Stimulated activated CD8-positive, alpha-beta memory T cell treated with anti-CD3 and anti-CD28 coated beads, Interleukin-4, amount 100 ng/mL, for 1 hour (primary cell): ENCODE measurements around the gene TMEM135.
"Not testable (repeated sequence)": the region's sequence is repeated elsewhere in the genome, so short reads cannot be mapped to it uniquely, and the experiment has no call there.

ENCODE experiments used
- DNase-seq, 2 donors: peaks; one replicate each; pipeline ENCODE4 v3.0.0-alpha.2; 2020; ENCODE audit warnings: low read depth in 2 of 2, low spot score in 1 of 2

TMEM135 gene

DNA sequence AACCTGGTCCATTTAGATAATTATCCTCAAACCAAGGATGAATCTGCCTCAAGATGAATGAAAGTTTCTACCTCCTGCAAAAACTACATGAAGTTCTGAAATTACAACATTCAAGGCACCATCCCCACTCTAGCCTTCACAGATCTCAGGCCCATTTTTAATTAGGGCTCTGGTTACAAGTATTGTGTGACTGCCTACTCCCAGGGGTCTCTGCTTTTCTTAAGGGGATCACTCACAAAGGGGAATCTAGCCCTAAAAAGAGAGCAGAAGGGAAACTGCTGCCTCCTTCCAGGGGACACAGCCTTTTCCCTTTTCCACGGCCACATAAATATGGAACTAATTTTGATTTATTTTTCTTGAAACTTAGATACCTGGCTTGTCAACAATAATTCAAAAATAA is 17.4 kb upstream of the TMEM135 start:
- no peak for DNase-seq

DNA sequence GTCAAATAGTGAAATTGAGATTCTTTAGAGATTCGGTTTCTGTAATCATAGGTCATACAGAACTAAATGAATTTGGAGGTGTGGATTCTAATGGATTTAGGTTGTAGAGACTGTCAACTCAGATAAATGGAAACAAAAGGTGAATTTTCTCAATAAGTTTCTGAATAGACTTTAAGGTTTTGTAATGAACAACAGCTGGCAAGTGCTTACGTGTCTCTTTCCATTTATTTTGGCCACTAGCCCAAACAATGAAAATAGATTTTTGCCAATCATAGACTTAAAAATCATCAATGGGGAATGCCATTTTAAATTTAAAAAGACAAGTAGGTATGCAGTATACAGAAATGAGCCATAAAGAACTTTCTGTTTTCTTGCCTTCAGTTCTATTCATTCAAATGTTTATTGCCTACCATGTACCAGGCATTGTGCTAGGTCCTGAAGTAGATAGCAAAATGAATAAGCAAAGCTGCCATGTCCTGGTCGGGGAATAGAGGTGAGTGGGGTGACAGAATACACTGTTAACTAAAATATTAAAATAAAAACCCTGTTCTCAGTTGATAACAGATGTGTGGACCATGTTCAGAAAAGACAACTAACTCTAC is 16.9 kb upstream of the TMEM135 start:
- DNase-seq, result no peak

DNA sequence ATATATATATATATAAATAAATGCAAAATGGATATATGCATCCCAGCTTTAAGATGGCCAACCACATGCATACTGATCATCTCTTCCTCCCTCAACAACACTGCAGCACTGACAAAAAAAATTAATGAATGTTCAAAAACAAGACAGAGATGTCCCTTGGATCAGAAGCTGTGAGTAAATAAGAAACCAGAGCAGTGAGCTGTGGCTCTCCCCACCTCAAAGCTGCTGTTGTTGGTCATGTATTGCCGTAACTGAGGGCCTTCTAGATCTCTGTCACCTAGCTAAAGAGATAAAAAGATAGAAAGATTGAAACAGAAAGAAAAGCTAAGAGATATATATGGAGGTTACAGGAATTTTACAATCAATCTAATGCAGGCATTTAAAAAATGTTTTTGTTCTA is 15.5 kb upstream of the TMEM135 start:
- DNase-seq, result no peak

DNA sequence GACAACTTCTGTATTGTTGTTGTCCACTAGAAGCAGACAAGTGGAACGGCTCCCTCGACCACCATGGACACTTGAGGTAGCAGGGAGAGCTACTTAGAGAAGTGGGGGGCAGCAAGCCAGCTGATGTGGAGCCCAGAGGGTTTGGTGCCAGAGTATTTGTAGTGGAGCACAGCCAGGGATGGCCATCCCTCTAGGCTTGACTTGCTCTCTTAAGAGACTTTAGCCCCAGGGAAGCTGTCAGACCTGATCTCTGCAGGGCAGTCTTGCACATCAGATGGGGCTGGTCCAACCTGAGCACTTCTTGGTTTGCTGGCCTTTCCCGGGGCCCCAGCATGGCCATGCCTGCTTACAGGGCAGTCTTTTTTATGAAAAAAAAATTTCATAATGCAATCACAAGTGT is 15.0 kb upstream of the TMEM135 start:
- no peak for DNase-seq

DNA sequence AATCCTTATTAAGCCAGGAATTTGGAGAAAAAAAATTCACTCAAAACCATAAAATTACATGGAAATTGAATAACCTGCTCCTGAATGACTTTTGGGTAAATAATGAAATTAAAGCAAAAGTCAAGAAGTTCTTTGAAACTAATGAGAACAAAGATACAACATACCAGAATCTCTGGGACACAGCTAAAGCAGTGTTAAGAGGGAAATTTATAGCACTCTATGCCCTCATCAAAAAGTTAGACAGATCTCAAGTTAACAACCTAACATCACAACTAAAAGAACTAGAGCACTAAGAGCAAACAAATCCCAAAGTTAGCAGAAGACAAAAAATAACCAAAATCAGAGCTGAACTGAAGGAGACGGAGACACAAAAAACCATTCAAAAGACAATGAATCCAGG is 11.3 kb upstream of the TMEM135 start:
- not testable (repeated sequence) for DNase-seq

DNA sequence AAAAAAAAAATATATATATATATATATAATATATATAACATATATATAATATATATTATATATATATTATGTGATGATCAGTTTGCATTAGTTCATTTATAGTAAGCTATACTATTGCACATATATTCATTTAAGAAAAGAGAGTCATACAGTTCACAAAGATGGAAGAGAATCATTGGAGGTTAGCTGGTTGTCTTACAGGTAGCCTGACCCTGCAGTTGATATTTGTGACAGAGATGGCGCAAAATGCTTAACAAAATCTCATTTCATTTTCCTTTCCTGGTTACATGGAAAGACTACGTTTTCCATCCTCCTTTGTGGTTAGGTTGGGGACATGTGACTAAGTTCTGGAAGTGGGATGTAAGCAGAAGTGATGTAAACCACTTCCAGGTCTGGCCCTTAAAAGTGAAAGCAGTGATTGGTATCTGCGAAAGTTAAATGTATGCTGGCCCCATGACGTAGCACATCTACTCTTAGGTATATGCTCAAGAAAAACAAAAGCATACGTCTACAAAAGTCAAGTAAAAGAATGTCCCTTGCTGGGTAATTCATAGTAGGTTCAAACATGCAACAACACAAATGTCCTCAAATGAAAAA is 7.2 kb upstream of the TMEM135 start:
- DNase-seq, result no peak

DNA sequence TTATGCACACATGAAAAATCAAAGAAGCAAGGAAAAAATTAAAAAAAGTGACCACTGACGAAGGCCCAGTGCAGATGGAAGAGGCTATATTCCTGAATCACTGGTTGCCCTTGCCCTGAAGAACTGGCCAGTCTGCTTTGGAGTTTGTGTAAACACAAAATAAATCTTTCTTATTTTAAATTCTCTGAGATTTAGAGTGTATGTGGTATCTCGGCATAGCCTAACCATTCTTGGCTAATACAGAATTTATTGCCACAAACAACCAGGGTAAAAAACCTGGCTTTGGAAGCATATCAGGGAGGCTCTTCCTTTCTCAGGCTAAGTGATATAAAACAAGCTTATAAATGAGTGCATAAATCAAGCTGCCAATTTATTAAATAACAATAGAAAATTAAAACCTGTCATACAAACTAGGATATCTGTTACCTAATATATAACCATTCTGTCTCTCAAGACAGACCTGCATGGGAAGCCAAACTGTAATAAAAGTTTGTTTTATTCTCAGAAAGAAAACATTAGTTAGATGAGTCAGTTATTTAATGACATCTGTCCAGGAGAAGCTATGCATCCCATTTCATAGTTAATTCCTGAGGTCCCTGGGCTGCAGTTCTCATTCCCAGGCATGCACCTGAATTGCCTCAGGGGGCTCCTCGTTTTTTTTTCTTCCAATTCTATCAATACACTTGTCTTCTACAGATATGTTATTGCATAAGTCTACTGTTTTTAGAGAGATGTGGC is 6.1 kb upstream of the TMEM135 start:
- DNase-seq, result no peak

DNA sequence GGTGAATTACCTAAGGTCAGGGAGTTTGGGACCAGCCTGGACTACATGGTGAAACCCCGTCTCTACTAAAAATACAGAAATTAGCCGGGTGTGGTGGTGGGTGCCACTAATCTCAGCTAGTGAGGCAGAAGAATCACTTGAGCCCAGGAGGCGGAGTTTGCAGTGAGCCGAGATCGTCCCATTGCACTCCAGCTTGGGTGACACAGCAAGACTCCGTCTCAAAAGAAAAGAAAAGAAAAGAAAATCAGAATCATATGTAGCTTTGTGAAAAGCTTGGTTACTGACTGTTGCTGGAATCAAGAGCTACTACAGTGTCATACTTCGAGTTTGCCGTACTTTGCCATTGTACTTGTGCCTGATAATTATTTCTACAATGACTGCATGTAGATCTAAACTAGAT is 4.2 kb upstream of the TMEM135 start:
- no peak for DNase-seq

DNA sequence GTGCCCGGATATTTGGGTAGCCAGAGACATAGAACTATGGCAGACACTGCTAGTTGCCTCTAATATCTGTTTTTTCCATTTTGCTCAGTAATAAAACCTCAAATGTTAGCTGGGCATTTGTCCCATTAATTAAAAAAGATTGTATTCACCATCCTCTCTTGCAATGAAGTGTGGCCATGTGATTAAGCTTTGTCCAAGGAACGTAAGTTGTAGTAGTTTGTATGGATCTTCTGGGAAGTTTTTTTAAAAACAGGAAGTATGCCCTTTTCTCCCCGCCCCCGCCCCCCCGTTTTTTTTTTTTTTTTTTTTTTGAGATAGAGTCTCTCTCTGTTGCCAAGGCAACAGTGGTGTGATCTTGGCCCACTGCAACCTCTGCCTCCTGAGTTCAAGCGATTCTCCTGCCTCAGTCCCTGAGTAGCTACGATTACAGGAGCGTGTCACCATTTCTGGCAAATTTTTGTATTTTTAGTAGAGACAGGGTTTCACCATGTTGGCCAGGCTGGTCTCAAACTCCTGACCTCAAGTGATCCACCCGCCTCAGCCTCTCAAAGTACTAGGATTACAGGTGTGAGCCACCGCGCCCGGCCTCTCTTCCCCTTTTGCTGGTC is 1.7 kb upstream of the TMEM135 start:
- DNase-seq, result no peak

DNA sequence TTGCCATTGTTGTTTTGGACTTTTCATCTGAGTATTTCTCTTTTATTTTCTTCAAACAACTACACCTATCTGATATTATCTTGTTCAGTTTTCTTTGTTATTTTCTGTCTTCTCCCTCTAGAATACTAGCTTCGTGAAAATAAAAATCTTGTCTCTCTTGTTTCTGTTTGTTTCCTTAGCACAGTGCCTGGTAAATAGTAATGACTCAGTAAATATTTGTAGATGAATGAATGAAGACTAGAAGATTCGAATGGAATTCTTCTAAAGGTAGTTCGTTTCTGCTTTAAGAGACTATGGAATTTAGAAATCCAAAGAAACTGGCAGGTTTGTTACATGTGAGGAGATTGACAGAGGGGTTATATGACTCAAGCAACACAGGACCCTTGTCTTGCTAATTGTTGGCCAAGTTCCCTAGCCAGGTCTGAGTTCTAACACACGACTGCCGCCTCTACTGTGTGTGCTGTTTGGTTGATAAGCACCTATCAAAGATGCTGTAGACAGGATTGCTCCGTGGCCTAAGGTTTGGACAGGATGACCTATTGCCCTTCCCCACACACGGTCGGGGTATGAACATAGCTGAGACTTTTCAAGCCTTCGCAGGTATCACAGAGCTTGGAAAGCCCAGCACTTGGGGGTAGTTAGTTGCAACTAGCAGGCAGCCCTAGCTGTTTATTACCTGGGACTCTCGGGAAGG is 831 bp upstream of the TMEM135 start:
- no peak for DNase-seq

DNA sequence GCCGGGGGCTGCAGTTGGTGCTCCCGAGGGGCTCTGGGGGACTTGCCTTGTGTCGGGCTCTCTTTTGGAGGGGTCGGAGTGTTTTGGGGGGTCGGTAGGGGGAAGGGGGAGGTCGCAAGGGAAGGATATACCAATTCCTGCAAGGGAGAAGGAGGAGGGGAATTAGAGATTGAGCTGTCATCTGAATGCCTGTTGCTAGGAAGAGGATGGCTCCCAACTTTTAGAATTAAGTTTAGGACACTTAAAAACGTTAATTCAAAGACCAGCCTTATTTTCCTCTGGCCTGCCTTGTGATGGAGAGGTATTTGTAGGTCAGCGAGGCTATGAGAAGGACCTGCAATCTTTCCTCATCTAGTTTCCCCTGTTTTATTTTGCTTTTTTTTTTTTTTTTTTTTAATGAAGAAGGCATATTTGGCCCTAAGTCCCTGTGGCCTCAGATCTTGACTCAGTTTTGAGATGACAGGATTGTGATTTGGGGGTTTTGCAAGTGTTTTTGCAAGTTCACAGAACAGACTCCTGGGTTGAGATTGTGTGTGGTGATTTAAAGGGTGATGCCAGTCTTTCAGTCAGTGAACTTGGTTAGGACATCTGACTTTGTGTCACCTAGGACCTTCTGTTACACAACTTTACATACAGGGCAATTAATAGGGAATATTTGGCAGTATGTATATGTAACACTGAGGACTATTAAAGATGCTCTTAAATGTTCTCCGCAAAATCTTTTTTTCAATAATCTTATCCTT is 672 bp downstream of the TMEM135 start:
- no peak for DNase-seq

DNA sequence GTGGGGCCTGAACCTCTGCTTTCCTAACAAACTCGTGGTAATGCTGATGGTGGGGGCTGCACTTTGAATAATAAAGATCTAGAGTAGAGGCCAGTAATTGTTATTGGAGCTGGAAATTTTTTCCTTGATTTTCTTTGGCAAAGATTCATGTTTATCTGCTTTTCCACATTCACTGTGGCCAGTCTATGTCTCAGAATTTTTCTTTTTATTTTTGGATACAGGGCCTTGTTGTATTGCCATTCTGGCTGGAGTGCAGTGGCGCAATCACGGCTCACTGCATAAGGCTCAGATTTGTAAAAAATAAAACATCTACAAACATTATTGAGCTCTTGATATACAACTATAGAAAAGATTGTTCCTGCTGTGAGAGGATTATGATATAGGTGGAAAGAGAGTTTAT is 1.6 kb downstream of the TMEM135 start:
- no peak for DNase-seq

DNA sequence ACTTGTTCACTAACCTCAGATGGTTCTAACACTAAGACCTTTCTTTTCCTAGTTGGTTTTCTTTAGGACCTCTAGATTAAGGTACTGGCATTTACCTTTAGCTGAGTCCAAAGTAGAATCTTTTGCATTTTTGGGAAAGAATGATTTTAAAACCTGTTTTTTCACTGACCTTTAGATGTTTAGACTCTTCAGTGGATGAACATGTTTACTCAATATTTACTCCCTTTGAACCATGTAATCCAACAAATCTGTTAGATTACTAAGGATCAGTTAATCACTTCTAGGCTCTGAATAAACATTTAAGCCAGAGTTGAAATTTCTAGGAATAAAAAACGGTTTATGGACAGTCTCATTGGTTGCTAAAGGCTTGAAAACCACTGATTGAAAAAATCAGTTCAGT is 6.2 kb downstream of the TMEM135 start:
- no peak for DNase-seq

DNA sequence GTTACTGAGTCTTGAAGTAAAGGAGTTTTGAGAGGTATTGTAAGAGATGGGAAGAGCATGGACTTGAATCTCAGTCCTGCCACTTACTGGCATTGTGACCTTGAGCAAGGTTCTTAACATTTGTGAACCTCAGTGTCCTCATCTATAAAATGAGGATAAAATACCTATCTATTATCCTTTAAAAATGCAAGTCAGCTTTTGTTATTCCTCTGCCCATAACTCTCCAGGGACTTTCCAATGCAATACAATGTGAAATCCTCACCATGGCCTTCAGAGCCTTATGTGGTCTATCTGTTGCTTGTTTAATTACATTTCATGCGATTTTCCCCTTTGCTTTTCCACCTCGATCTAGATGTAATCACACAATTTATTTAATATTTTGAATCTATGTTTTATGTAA is 9.1 kb downstream of the TMEM135 start:
- DNase-seq, result no peak

DNA sequence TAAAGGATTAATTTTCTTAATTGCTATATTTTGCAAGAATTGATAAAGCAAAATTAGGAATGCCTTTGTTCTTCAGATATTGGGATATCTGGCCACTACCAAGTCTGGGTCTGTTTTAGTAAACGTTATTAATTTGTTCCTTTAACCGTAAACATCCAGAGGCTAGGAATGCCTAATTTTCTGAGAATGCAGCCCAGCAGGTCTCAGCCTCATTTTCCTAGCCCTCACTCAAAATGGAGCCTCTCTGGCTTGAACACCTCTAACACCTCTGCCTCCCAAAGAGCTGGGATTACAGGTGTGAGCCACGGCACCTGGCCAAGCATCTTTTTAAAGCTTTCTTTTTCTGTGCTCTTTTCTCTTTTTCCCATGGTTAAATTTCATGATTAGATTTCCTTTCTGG is 18.4 kb downstream of the TMEM135 start:
- no peak for DNase-seq

DNA sequence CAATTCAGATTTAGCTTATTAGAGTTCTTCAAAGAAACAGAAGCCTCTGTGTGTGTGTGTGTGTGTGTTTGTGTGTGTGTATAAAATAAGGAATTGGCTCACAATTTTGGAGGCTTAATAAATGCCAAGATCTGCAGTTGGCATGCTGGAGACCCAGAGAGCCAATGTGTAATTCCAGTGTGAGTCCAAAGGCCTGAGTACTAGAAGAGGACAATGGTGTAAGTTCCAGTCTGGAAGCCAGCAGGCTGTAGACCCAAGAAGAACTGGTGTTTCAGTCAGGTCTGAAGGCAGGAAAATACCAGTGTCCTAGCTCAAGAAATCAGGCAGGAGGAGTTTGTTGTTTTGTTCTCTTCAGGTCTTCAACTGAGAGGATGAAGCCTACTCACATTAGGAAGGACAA is 20.0 kb downstream of the TMEM135 start:
- DNase-seq, result no peak

DNA sequence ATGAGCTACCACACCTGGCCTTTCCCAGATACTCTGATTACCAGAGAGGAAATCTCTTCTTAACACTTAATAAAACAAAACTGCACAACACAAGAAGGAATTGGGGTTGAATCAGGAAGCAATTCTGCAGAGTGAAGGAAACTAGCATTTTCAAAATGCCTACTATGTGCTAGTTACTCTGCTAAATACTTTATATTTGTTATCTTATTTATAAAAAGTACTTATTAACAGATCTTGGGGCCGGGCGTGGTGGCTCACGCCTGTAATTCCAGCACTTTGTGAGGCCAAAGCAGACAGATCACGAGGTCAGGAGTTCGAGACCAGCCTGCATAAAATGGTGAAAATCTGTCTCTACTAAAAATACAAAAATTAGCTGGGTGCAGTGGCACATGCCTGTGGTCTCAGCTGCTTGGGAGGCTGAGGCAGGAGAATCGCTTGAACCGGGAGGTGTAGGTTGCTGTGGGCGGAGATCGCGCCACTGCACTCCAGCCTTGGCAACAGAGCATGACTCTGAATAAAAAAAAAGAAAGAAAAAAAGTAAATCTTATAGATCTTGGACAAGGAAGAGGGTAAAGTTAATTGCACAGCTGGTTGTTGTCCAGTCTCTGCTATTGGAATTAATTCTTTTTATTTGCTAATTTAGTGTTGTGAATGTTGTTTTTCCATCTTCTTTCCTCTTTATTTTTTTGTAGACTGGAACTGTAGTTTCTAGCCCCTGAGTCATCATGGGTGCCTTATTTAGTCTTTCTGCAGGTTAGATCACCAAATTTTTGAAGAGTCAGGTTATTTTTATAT is 22.1 kb downstream of the TMEM135 start:
- DNase-seq, result no peak

DNA sequence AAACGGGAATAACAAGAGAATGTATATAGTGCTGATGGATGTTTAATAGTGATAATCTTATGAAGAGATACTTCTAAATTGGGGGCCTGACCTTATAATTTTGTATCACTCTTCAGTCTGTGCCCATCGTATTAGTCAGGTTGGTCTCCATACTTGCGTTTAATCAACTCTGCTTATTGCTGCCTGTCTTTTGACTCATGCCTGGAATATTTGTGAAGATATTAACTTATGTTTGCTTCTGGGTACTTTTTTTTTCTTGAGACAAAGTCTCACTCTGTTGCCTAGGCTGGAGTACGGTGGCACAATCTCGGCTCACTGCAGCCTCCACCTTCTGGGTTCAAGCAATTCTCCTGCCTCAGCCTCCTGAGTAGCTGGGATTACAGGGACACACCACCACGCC is 24.0 kb downstream of the TMEM135 start:
- DNase-seq, result no peak

DNA sequence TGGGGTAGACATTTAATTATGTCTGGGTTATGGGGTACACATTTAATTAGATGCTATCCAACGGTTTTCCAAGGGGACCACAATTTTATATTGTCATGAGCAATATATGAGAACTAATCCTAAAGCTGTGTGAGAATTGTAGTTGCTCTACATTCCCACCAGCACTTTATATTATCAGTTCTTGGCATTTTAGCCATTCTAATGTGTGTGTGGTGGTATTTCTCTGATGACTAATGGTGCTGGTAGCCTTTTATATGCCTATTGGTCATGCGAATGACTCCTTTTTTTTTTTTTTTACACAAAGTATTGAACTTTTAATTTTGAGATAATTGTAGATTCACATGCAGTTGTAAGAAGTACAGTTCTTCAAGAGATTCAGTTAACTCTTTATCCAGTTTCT is 26.2 kb downstream of the TMEM135 start:
- no peak for DNase-seq

DNA sequence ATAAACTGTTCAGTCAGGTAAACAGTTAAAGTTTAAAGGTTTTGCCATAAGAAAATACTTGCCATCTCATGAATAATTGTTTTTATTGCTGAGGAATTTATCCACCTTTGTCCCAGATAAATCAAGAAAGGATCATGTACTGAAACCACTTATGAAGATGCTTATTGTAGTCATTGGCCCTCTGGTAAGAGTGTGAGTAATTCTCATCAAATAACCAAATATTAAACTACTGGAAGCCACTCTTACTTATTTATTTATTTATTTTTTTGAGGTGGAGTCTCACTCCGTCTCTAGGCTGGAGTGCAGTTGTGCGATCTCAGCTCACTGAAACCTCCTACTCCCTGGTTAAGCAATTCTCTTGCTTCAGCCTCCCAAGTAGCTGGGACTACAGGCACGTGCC is 35.1 kb downstream of the TMEM135 start:
- no peak for DNase-seq
